Stimulated activated memory B cell treated with anti-CD40 and anti-IgM and Interleukin-4, amounts not matched to agents 10 μg/mL and 1 μg/mL and 100 μg/mL, for 72 hours (primary cell): ENCODE results near the gene RAB34.

ENCODE experiments used
- ATAC-seq: fragments of 150-1000 bp; cut with Tn5 transposase; 2 replicates; pipeline ENCODE4 v1.10.0; 2021
- H3K27ac Mint-ChIP-seq: one replicate; pipeline ENCODE4 v1.8.0; 2022; ENCODE audit warnings: mild to moderate bottlenecking, mixed read lengths
- H3K27me3 Mint-ChIP-seq: one replicate; pipeline ENCODE4 v1.8.0; 2022; ENCODE audit warnings: mixed read lengths
- H3K36me3 Mint-ChIP-seq: one replicate; pipeline ENCODE4 v1.8.0; 2022; ENCODE audit warnings: mixed read lengths
- H3K4me1 Mint-ChIP-seq: one replicate; pipeline ENCODE4 v1.8.0; 2022; ENCODE audit warnings: mixed read lengths
- H3K4me3 Mint-ChIP-seq: one replicate; pipeline ENCODE4 v1.8.0; 2022; ENCODE audit warnings: mild to moderate bottlenecking, moderate library complexity, mixed read lengths
- H3K9me3 Mint-ChIP-seq: one replicate; pipeline ENCODE4 v1.8.0; 2022; ENCODE audit warnings: mixed read lengths

RAB34 gene

GRCh38 chr17:28717578-28718332 is at the start of gene RAB34:
TSS of gene RAB34 (minus strand) at chr17:28717868. CDS start at chr17:28717266, 602 bp downstream.
- peak; percentile 2 for ATAC-seq
- Mint-ChIP-seq H3K27ac (peak within 1 kb of the TSS; percentile 80), H3K4me3 (peak within 1 kb of the TSS; percentile 80), H3K27me3 (peaks cover 17% of the 10 kb centered on the region), H3K4me1 (peaks cover 49% of the 10 kb centered on the region), H3K9me3 (no peaks in the 10 kb centered on the region), H3K36me3 (peaks cover 30% of the 10 kb centered on the region)

DNA sequence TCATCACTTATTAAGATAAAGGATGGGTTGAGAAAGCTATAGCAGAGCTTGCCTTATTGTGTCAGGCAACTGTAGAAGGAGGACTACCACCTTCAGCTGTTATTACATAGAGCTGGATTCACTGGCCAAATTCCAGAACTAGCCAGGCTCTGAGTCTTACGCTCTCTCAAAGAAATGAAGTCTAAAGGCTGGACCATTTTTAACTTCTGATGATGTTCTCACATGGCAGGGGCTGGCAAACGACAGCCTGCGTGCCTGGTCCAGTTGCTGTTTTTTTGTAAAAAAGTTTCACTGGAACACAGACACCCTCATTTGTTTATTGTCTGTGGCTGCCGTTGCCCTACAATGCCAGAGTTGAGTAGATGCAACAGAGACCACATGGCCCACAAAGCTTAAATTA is 47.4 kb upstream of the RAB34 start:
- Mint-ChIP-seq H3K4me3 (no peak overlapping the region), H3K27me3 (no peaks in the 10 kb centered on the region), H3K27ac (peak overlapping the region; percentile 32), H3K9me3 (no peaks in the 10 kb centered on the region), H3K4me1 (peaks cover 13% of the 10 kb centered on the region), H3K36me3 (peaks cover 17% of the 10 kb centered on the region)
- no peak for ATAC-seq

GRCh38 chr17:28763804-28764266 is 46.2 kb upstream of the RAB34 start:
- H3K9me3 Mint-ChIP-seq: no peaks in the 10 kb centered on the region
- H3K27me3 Mint-ChIP-seq: no peaks in the 10 kb centered on the region
- ATAC-seq: peak; percentile 61
- H3K4me1 Mint-ChIP-seq: peaks cover 13% of the 10 kb centered on the region
- H3K4me3 Mint-ChIP-seq: no peak overlapping the region
- peak overlapping the region; percentile 19 for H3K27ac Mint-ChIP-seq
- peaks cover 20% of the 10 kb centered on the region for H3K36me3 Mint-ChIP-seq

- Mint-ChIP-seq H3K27ac (peak overlapping the region; percentile 19), H3K9me3 (no peaks in the 10 kb centered on the region), H3K27me3 (no peaks in the 10 kb centered on the region), H3K4me1 (peaks cover 13% of the 10 kb centered on the region), H3K36me3 (peaks cover 26% of the 10 kb centered on the region), H3K4me3 (no peak overlapping the region)
- ATAC-seq: peak; percentile 41
Observed at GRCh38 chr17:28763137-28763799, 45.6 kb upstream of the RAB34 start.

DNA sequence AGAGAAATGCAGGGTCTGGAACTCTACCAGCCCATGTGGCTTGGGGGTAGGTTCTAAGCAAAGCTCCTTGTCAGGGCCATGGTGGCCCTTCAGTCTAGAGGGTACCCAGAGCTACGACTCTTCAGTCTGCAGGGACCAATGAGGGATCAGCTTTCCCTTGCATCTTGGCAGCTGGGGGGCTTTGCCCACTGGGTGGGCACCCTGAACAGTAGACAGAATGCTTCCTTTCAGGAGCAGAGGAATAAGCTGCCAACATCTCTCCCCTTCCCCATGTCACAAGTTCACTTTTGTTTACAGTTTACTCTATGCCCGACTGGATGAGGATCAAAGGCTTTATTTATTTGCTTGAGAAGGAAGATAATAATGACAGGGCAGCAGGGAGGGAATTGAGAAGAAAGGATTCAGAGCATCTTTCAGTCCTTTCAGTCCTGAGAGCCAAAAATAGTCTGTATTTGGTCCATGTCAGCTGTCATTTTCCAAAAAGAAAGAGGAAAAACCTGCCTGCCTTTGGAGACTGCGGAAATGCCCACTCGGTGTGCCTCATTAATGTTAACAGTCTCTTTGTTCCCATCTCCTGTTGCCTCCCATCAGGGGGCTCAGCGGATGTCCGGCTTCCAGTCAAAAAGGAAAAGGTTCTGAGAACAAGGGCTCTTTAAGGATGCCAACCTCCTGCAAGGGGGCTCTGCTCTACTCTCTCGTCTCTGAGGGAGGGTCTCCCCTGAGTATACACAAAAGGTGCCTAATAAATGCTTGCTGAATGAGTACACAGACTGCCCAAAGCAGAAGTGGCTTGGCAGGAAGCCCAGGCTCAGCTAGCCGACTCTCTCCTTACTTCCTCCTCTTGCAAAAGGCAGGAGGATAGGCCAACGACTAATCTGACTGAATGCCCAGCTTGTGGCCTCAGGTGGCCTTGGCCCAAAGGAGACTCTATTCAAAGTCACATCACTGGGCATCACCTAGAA is 43.2 kb upstream of the RAB34 start:
- Mint-ChIP-seq H3K36me3 (peaks cover 45% of the 10 kb centered on the region), H3K27me3 (no peaks in the 10 kb centered on the region), H3K27ac (peak overlapping the region; percentile 27), H3K4me1 (peaks cover 20% of the 10 kb centered on the region), H3K4me3 (no peak overlapping the region), H3K9me3 (no peaks in the 10 kb centered on the region)
- no peak for ATAC-seq

GRCh38 chr17:28759256-28759865 is 41.7 kb upstream of the RAB34 start:
- Mint-ChIP-seq H3K4me3 (no peak overlapping the region), H3K9me3 (no peaks in the 10 kb centered on the region), H3K36me3 (peaks cover 42% of the 10 kb centered on the region), H3K27ac (peak overlapping the region; percentile 4), H3K27me3 (no peaks in the 10 kb centered on the region), H3K4me1 (peaks cover 22% of the 10 kb centered on the region)
- no peak for ATAC-seq

DNA sequence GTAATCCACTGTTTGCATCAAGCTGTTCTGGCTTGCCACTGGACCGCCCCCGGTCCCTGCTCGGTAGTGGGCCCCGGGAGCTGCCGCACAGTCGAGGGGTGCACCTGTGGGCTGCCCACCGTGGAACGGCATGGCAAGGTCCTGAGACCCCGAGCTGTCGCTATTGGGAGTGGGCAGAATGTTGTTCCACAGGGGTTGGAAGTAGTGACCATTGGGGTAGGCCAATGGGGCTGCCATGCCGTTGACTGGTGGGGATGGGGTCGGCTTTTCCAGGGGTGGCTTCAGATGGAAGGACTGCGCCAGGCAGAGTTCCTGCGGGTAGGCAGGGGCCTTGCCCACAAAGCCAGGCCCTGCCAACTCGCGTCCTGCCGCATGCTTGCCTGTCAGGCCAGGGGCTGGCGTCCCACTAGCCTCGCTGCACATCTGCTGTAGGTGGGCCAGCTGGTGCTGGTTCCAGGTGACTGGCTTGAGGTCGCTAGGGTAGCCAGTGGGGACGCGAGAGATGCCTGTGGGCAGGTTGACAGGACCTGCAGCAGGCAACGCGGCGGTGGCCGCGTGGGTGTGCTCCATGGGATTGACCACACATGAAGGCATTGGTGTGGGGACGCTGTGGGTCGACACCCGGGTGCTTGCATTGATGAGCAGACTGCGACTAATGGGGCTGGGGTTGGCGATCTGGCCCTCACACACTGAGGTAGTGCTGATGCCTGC is 40.9 kb upstream of the RAB34 start:
- H3K27ac Mint-ChIP-seq: no peak overlapping the region
- no peak overlapping the region for H3K4me3 Mint-ChIP-seq
- no peak for ATAC-seq
- no peaks in the 10 kb centered on the region for H3K27me3 Mint-ChIP-seq
- peaks cover 37% of the 10 kb centered on the region for H3K36me3 Mint-ChIP-seq
- H3K4me1 Mint-ChIP-seq: peaks cover 16% of the 10 kb centered on the region
- no peaks in the 10 kb centered on the region for H3K9me3 Mint-ChIP-seq

DNA sequence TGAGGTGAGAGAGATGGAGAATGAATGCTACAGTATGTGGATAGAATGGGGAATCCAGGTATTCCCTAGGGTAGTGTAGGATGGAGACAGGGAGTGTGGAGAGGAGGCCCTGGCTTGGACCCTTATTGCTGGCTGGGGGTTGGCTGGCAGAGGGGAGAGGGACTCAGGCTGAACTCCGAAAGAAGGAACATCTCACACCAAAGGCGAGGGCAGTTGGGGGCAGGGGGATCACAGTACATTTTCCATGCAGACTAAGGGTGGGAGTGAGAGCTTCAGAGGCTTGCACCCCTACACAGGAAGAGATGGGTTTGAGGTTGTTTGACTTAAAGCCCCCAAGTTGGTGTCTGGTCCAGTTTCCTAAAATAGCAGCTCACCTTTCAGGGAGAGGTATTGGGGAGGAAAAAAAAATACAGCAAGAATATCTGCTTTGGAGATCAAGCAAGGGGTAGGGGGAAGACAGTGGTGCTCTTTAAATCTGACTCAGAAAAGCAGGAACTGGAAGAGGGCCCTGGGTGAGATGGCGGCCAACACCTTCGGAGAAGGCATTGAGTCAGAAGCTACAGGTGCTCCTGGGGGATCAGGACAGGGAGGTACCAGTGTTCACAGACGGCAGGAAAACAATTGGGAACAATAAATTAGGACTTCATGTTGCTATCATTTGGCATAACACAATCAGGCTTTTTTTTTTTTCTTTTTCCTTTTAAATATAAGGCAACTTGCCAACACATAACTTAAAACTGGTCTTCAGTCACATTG is 38.6 kb upstream of the RAB34 start:
- ATAC-seq: no peak
- Mint-ChIP-seq H3K4me1 (peaks cover 11% of the 10 kb centered on the region), H3K36me3 (peaks cover 37% of the 10 kb centered on the region), H3K4me3 (no peak overlapping the region), H3K27ac (peak overlapping the region; percentile 48), H3K9me3 (no peaks in the 10 kb centered on the region), H3K27me3 (no peaks in the 10 kb centered on the region)

GRCh38 chr17:28755486-28755885 is 37.8 kb upstream of the RAB34 start:
- Mint-ChIP-seq H3K9me3 (no peaks in the 10 kb centered on the region), H3K27me3 (no peaks in the 10 kb centered on the region), H3K4me1 (peaks cover 8% of the 10 kb centered on the region), H3K4me3 (no peak overlapping the region), H3K36me3 (peaks cover 37% of the 10 kb centered on the region), H3K27ac (peak overlapping the region; percentile 48)
- ATAC-seq: no peak

DNA sequence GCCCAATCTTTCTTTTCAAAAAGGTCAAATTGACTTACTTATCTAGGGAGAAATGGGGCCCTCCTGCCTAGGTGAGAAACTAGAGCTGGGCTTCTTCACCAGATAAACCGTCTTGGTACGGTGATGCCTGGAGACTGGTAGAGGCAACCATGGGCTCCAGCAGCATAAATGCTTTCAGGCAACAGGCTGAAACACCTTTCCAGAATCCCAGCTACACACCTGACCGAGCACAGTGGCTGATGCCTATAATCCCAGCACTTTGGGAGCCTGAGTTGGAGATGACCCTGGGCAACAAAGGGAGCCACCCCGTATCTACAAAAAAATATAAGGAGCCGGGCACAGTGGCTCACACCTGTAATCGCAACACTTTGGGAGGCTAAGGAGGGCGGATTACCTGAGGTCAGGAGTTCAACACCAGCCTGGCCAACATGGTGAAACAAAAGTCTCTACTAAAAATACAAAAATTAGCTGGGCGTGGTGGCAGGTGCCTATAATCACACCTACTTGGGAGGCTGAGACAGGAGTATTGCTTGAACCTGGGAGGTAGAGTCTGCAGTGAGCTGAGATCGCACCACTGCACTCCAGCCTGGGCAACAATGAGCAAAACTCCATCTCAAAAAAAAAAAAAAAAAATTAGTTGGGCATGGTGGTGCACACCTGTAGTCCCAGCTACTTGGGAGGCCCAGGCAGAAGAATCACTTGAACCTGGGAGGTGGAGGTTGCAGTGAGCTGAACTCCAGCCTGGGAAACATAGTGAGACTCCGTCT is 34.1 kb upstream of the RAB34 start:
- Mint-ChIP-seq H3K9me3 (no peaks in the 10 kb centered on the region), H3K27ac (no peak overlapping the region), H3K36me3 (peaks cover 33% of the 10 kb centered on the region), H3K4me1 (peaks cover 35% of the 10 kb centered on the region), H3K4me3 (no peak overlapping the region), H3K27me3 (no peaks in the 10 kb centered on the region)
- no peak for ATAC-seq

DNA sequence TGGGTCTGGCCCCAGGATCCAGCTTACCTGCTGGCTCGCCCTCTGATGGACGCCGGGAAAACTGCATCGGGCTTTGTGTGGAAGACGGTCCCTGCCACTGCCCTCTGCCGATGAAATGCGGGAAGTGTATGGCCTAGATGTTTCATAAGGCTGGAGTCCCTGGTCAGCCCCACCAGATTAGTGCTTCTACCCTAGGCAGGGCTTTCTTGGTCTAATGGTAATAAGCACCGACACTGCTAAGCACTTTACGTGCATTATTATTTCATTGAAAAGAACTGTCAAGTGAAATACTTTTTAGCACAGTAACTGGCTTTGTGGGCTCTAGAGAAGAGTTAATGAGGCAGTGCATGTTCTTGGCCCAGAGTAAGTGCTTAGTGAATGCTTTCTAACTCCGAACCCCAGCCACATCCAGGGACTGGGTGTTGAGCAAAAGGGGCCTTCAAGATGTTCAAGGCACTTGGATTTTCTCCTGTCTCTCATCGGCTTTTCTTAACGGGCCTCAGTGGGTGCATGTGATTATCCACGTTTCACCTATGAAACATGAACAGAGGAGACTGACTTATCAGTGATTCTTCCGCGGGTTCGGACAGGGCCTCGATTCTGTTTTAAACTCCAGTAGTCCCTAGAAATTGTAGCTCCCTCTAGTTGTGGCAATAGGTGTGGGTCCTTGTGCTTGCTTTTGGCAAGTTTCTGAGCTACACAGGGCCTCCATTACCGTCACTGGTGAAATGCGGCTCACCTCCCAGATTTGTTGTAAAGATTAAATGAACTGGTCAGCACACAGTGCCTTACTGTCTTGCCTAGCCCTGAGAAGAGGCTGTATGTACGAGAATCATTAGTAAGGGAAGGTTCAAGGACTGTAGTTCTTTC is 32.7 kb upstream of the RAB34 start:
- Mint-ChIP-seq H3K4me3 (peak overlapping the region; percentile 4), H3K27ac (no peak overlapping the region), H3K36me3 (peaks cover 39% of the 10 kb centered on the region), H3K27me3 (no peaks in the 10 kb centered on the region), H3K4me1 (peaks cover 40% of the 10 kb centered on the region), H3K9me3 (no peaks in the 10 kb centered on the region)
- ATAC-seq: peak; percentile 85

DNA sequence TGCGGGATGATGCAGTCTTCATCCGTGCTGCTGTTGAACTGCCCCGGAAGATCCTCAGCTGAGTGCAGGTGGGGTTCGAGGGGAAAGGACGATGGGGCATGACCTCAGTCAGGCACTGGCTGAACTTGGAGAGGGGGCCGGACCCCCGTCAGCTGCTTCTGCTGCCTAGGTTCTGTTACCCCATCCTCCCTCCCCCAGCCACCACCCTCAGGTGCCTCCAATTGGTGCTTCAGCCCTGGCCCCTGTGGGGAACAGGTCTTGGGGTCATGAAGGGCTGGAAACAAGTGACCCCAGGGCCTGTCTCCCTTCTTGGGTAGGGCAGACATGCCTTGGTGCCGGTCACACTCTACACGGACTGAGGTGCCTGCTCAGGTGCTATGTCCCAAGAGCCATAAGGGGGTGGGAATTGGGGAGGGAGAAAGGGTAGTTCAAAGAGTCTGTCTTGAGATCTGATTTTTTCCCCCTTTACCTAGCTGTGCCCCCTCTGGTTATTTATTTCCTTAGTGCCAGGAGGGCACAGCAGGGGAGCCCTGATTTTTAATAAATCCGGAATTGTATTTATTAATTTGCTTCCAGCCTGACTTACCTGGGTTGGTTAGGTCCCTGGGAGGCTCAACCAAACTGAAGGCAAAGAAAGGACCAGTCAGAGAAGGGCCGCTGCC is 32.0 kb upstream of the RAB34 start:
- no peaks in the 10 kb centered on the region for H3K27me3 Mint-ChIP-seq
- no peak overlapping the region for H3K27ac Mint-ChIP-seq
- H3K36me3 Mint-ChIP-seq: peaks cover 46% of the 10 kb centered on the region
- peaks cover 44% of the 10 kb centered on the region for H3K4me1 Mint-ChIP-seq
- peak overlapping the region; percentile 95 for H3K4me3 Mint-ChIP-seq
- H3K9me3 Mint-ChIP-seq: no peaks in the 10 kb centered on the region
- ATAC-seq: peak; percentile 1
